Measurements from ENCODE around the gene KCNJ16. TPM values are rescaled to one million over a fixed set of nuclear protein-coding genes. Genes with fewer than 3 reads are reported as not detected.

Gene KCNJ16
- total RNA-seq, 4 donors from 2014 or later: 296 to 403 (median 324) TPM

DNA sequence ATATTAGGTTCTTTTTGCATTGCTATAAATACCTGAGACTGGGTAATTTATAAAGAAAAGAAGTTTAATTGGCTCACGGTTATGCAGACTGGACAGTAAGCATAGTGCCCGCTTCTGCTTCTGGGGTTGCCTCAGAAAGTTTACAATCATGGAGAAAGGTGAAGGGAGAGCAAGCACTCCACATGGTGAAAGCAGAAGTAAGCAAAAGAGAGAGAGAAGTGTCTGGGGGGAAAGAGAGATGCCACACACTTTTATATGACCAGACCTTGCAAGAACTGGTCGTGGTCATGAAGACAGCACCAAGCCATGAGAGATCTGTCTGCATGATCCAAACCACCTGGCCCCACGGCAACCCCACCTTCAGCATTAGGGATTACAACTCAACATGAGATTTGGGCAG is 45.4 kb downstream of the KCNJ16 start:
- TF ChIP-seq POLR2A (IDR thresholded peaks at IDR 0.05): no peak
- TF ChIP-seq, protein P1, sequence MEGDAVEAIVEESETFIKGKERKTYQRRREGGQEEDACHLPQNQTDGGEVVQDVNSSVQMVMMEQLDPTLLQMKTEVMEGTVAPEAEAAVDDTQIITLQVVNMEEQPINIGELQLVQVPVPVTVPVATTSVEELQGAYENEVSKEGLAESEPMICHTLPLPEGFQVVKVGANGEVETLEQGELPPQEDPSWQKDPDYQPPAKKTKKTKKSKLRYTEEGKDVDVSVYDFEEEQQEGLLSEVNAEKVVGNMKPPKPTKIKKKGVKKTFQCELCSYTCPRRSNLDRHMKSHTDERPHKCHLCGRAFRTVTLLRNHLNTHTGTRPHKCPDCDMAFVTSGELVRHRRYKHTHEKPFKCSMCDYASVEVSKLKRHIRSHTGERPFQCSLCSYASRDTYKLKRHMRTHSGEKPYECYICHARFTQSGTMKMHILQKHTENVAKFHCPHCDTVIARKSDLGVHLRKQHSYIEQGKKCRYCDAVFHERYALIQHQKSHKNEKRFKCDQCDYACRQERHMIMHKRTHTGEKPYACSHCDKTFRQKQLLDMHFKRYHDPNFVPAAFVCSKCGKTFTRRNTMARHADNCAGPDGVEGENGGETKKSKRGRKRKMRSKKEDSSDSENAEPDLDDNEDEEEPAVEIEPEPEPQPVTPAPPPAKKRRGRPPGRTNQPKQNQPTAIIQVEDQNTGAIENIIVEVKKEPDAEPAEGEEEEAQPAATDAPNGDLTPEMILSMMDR (IDR thresholded peaks at IDR 0.05): no peak
- H3K4me1 ChIP-seq: peaks cover 0 to 16% of the 10 kb centered on the region in 2 donors
- H3K9me3 ChIP-seq: no peaks in the 10 kb centered on the region
- H3K36me3 ChIP-seq: no peaks in the 10 kb centered on the region
- intact Hi-C loops (cut with DNase I): no loop called here
- peak overlapping the region in 1 of 3 donors; percentile 31 for H3K27ac ChIP-seq
- 86 to 91% methylated on average over 4 of the region's 4 CpGs for WGBS, 2 donors
- no peaks in the 10 kb centered on the region for H3K27me3 ChIP-seq
- no peak for DNase-seq
- H3K4me3 ChIP-seq (replicated peaks in 1 of 3): no peak overlapping the region

DNA sequence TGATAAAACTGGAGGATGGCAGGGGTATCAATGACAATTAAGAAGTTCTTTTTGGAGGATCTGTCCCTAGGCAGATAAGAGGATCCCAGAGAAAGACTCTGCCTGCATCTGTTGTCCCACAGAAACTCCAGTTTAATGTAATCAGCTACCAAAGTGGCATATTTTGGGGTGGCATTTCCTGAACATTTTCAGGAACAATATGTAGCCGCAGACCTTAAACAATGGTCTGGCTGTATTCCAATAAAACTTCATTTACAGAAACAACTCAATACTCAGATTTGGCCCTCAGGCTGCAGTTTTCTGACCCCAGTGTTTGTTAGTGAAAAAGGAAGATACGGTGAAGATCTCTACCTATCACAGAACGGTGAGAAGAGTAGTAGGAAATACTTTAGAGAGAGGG is 46.1 kb downstream of the KCNJ16 start:
- intact Hi-C loops (cut with DNase I): no loop called here
- no peak overlapping the region for H3K4me3 ChIP-seq (replicated peaks in 1 of 3)
- DNase-seq: no peak
- no peaks in the 10 kb centered on the region for H3K9me3 ChIP-seq
- TF ChIP-seq POLR2A (IDR thresholded peaks at IDR 0.05): no peak
- TF ChIP-seq, protein P1 (IDR thresholded peaks at IDR 0.05): no peak
- H3K27me3 ChIP-seq: no peaks in the 10 kb centered on the region
- 80 to 83% methylated on average over 3 of the region's 3 CpGs for WGBS, 2 donors
- peaks cover 0 to 16% of the 10 kb centered on the region in 2 donors for H3K4me1 ChIP-seq
- H3K27ac ChIP-seq: peak overlapping the region in 1 of 3 donors; percentile 5
- H3K36me3 ChIP-seq: no peaks in the 10 kb centered on the region

DNA sequence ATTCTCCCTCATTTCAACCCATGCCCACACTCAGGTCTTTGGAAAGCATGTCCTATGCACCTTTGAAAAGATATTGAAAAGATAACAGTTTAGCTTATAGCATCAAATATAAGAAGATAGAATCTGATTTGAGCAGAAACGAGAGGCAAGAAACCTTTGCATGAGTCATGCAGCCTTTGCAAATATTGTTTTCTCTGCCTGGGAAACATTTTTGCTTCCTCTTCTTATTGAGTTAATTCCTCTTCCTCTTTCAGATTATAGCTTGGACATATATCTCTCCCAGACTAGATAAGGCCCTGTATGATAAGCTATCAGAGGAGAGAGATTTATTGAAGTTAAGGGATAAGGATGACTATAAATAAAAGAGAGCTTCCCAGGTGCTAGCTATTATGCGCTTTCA is 48.2 kb downstream of the KCNJ16 start:
- H3K27ac ChIP-seq: peak overlapping the region in 1 of 3 donors; percentile 24
- 81 to 87% methylated on average over 2 of the region's 2 CpGs for WGBS, 2 donors
- no peak for TF ChIP-seq POLR2A (IDR thresholded peaks at IDR 0.05)
- TF ChIP-seq, protein P1 (IDR thresholded peaks at IDR 0.05): no peak
- no peak for DNase-seq
- intact Hi-C loops (cut with DNase I): no loop called here
- no peaks in the 10 kb centered on the region for H3K27me3 ChIP-seq
- H3K4me1 ChIP-seq: peaks cover 0 to 16% of the 10 kb centered on the region in 2 donors
- no peaks in the 10 kb centered on the region for H3K9me3 ChIP-seq
- no peaks in the 10 kb centered on the region for H3K36me3 ChIP-seq
- H3K4me3 ChIP-seq (replicated peaks in 1 of 3): no peak overlapping the region

DNA sequence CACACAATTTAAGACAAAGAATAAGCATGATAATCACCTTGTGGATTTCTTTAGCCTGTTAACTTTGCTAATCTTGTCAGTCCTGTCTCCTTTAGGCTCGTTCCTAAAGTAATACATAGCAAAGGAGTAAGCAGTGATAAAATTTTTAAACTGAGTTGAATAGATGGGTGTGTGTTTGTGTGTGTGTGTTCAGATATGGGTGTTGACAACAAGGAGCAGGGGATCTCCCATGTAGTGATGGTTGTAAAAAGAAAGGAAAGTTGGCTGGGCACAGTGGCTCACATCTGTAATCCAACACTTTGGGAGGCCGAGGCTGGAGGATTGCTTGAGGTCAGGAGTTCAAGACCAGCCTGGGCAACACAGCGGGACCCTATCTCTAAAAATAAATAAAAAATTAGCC is 49.7 kb downstream of the KCNJ16 start:
- no peak overlapping the region for H3K4me3 ChIP-seq (replicated peaks in 1 of 3)
- no peaks in the 10 kb centered on the region for H3K36me3 ChIP-seq
- H3K9me3 ChIP-seq: no peaks in the 10 kb centered on the region
- DNase-seq: no peak
- peak overlapping the region in 1 of 3 donors; percentile 13 for H3K27ac ChIP-seq
- intact Hi-C loops (cut with DNase I): no loop called here
- 85 to 88% methylated on average over 3 of the region's 3 CpGs for WGBS, 2 donors
- TF ChIP-seq, protein P1 (IDR thresholded peaks at IDR 0.05): no peak
- no peak for TF ChIP-seq POLR2A (IDR thresholded peaks at IDR 0.05)
- peaks cover 0 to 6% of the 10 kb centered on the region in 2 donors for H3K4me1 ChIP-seq
- H3K27me3 ChIP-seq: no peaks in the 10 kb centered on the region

DNA sequence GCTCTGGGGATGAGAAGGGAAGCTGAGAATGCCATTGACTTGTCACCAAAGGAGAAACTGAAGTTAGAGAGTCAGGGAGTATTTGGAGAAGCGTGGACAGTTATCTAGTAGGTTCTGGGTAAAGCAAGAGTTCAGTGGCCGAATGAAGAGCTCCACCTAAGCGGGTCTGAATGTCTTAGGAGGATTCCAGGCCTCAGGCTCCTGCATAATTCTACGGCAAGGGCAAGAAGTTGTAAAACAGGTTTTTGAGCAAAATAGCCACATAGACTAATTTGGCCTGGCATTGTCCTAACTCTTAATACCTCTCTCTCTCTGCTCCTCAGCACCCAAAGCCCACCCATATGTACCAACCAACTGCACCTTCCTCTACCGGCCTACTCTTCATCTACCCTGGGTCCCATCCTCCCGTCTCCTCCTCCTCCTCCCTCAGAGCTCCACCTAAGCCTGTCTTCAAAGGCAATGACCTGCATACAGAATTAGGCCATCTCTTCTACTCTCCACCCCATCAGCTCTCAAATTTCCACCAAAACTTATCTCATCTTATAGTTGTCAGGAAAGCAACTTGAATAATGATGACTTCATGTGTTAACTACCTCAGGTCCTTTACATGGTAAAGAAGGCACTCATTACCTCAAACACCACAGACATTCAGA is 52.3 kb downstream of the KCNJ16 start:
- 74% methylated on average over 6 of the region's 6 CpGs for WGBS, 2 donors

More for the DNA sequence above, 52.3 kb downstream of the KCNJ16 start:
- Histone ChIP-seq H3K4me3 (replicated peaks in 1 of 3) (no peak overlapping the region), H3K4me1 (peaks cover 0 to 7% of the 10 kb centered on the region in 2 donors), H3K27me3 (no peaks in the 10 kb centered on the region), H3K9me3 (no peaks in the 10 kb centered on the region), H3K36me3 (peaks cover 5 to 6% of the 10 kb centered on the region in 2 donors), H3K27ac (peak overlapping the region in 2 of 3 donors; percentile 40 to 64)
- no peak for TF ChIP-seq POLR2A (IDR thresholded peaks at IDR 0.05)
- TF ChIP-seq, protein P1 (IDR thresholded peaks at IDR 0.05): no peak
- DNase-seq: peak; percentile 21 to 30
- intact Hi-C loops (cut with DNase I): no loop called here
